HCT116 (cell line): ENCODE results near the gene CUX1. TPM values are rescaled to one million over a fixed set of nuclear protein-coding genes. Genes with fewer than 3 reads are reported as not detected.
"Not testable (repeated sequence)": the region's sequence is repeated elsewhere in the genome, so short reads cannot be mapped to it uniquely, and the experiment has no call there.

ENCODE experiments used
- ATAC-seq: fragments of 200-7000 bp; cut with Tn5 transposase; 2 replicates; pipeline ENCODE4 v1.9.1; 2020; ENCODE audit warnings: mild to moderate bottlenecking, moderate library complexity
- BruUV-seq: library from RNA; stranded (reverse); fragments of 400-500 nt; replicated peaks from 2 replicates; lab custom pipeline; 2021; lab: Mats Ljungman, UMichigan
- CTCF ChIA-PET: fragments of 300-600 bp; sonication (Branson Sonifier 250); formaldehyde crosslinking; loops from one replicate; lab custom pipeline; 2021; ENCODE audit warnings: antibody characterized with exemption; lab: Charles Lee
- POLR2A ChIA-PET: fragments of 300-600, 350-600 bp; sonication (Branson Sonifier 250); formaldehyde crosslinking; loops from one replicate; lab custom pipeline; 2021; ENCODE audit warnings: antibody characterized with exemption; lab: Charles Lee
- RAD21 ChIA-PET, 2 experiments: fragments of 300-600 bp; sonication (Branson Sonifier 250); formaldehyde crosslinking; loops; one replicate each; lab custom pipeline; 2023; ENCODE audit warnings: low total read pairs in 2 of 2; ENCODE audit not compliant: uncharacterized antibody in 2 of 2, unreplicated experiment in 2 of 2, low non-redundant PET in 1 of 2; lab: Charles Lee
- DNase-seq: peaks from one replicate; pipeline ENCODE4 v3.0.0-alpha.2; 2010; ENCODE audit warnings: low read depth, low spot score
- H2AFZ ChIP-seq: fragments of 200-600 bp; shearing (Covaris generic), sonication (generic); 2 replicates; pipeline ENCODE4 v1.6.1; 2017; ENCODE audit warnings: low read depth, mixed run types, mixed read lengths, antibody characterized with exemption, low read length; ENCODE audit not compliant: poor library complexity, severe bottlenecking
- H3K27ac ChIP-seq: 2 replicates; pipeline ENCODE4 v1.5.1; 2012; ENCODE audit warnings: low read depth, low read length
- H3K27me3 ChIP-seq: fragments of 200-600 bp; sonication (generic); 2 replicates; pipeline ENCODE4 v1.6.1; 2016; ENCODE audit warnings: mixed run types, low read length, mixed read lengths; ENCODE audit not compliant: insufficient read depth
- H3K36me3 ChIP-seq, 2 experiments: fragments of 200-500 bp in 1 of 2; fragments of 200-600 bp in 1 of 2; sonication (Bioruptor generic) in 1 of 2; sonication (generic) in 1 of 2; 2 replicates each; pipeline versions ENCODE4 v1.5.1 to v1.6.1; 2014 to 2016; ENCODE audit warnings: low read length in 2 of 2, inconsistent platforms in 1 of 2, mixed read lengths in 1 of 2, mixed run types in 1 of 2; ENCODE audit not compliant: insufficient read depth in 2 of 2, control insufficient read depth in 1 of 2
- H3K4me1 ChIP-seq, 2 experiments: fragments of 200-600 bp in 1 of 2; sonication (generic) in 1 of 2; 2 replicates each; pipeline versions ENCODE4 v1.5.1 to v1.6.1; 2012 to 2017; ENCODE audit warnings: low read length in 2 of 2, inconsistent platforms in 1 of 2, mild to moderate bottlenecking in 1 of 2, mixed read lengths in 1 of 2, mixed run types in 1 of 2, moderate library complexity in 1 of 2; ENCODE audit not compliant: insufficient read depth in 2 of 2, control insufficient read depth in 1 of 2
- H3K4me2 ChIP-seq: fragments of 200-600 bp; sonication (generic); 2 replicates; pipeline ENCODE4 v1.6.1; 2017; ENCODE audit warnings: mixed run types, low read length, mixed read lengths
- H3K4me3 ChIP-seq, 2 experiments: fragments of 200-600 bp in 1 of 2; sonication (generic) in 1 of 2; replicated peaks in 1 of 2; 2 replicates each; pipeline ENCODE4 v1.5.1; 2011 to 2016; ENCODE audit warnings: low read length in 2 of 2, control low read depth in 1 of 2, low read depth in 1 of 2, mild to moderate bottlenecking in 1 of 2, mixed read lengths in 1 of 2, mixed run types in 1 of 2
- H3K79me2 ChIP-seq: fragments of 200-600 bp; sonication (generic); 2 replicates; pipeline ENCODE4 v1.6.1; 2017; ENCODE audit warnings: mild to moderate bottlenecking, mixed run types, low read length, moderate library complexity, mixed read lengths; ENCODE audit not compliant: insufficient read depth
- H3K9ac ChIP-seq: fragments of 200-600 bp; sonication (generic); 2 replicates; pipeline ENCODE4 v1.6.1; 2016; ENCODE audit warnings: low read length, mixed read lengths
- H3K9me2 ChIP-seq: fragments of 200-600 bp; sonication (generic), shearing (Covaris generic); 2 replicates; pipeline ENCODE4 v1.6.1; 2017; ENCODE audit warnings: mixed run types, mild to moderate bottlenecking, moderate library complexity; ENCODE audit not compliant: insufficient read depth
- H3K9me3 ChIP-seq, 2 experiments: fragments of 200-500 bp in 1 of 2; fragments of 200-600 bp in 1 of 2; sonication (Bioruptor generic) in 1 of 2; sonication (generic) in 1 of 2; 2 replicates each; pipeline ENCODE4 v1.6.1; 2014 to 2017; ENCODE audit warnings: low read length in 2 of 2, mixed read lengths in 2 of 2, inconsistent platforms in 1 of 2, low read depth in 1 of 2, mild to moderate bottlenecking in 1 of 2, mixed run types in 1 of 2, moderate library complexity in 1 of 2; ENCODE audit not compliant: control insufficient read depth in 1 of 2, insufficient read depth in 1 of 2
- H4K20me1 ChIP-seq: fragments of 200-600 bp; sonication (generic), shearing (Covaris generic); 2 replicates; pipeline ENCODE4 v1.6.1; 2017; ENCODE audit warnings: mixed run types, mild to moderate bottlenecking, moderate library complexity; ENCODE audit not compliant: insufficient read depth
- CBX3 ChIP-seq: IDR thresholded peaks from 2 replicates; pipeline ENCODE4 v1.6.1; 2012; ENCODE audit warnings: low read depth
- CTCF ChIP-seq, 3 experiments: fragments of 200-600 bp in 1 of 3; sonication (generic) in 1 of 3; IDR thresholded peaks in 2 of 3; conservative IDR thresholded peaks in 1 of 3; 2 replicates each; pipeline ENCODE4 v1.5.1; 2012 to 2017; ENCODE audit warnings: low read depth in 2 of 3, low read length in 2 of 3, antibody characterized with exemption in 1 of 3, borderline replicate concordance in 1 of 3, control low read depth in 1 of 3, mild to moderate bottlenecking in 1 of 3, mixed read lengths in 1 of 3, mixed run types in 1 of 3, moderate library complexity in 1 of 3; ENCODE audit not compliant: insufficient read depth in 1 of 3
- ELF1 ChIP-seq: IDR thresholded peaks from 2 replicates; pipeline ENCODE4 v1.6.1; 2012; ENCODE audit warnings: low read depth, borderline replicate concordance
- EZH2 ChIP-seq: fragments of 200-600 bp; sonication (generic); IDR thresholded peaks from 2 replicates; pipeline ENCODE4 v1.6.1; 2017; ENCODE audit warnings: antibody characterized with exemption, mixed run types
- EZH2phosphoT487 ChIP-seq: fragments of 200-600 bp; IDR thresholded peaks from 2 replicates; pipeline ENCODE4 v1.6.1; 2018; ENCODE audit warnings: antibody characterized with exemption, borderline replicate concordance
- FOSL1 ChIP-seq: IDR thresholded peaks from 2 replicates; pipeline ENCODE4 v1.6.1; 2012; ENCODE audit warnings: low read depth
- RAD21 ChIP-seq: IDR thresholded peaks from 2 replicates; pipeline ENCODE4 v1.6.1; 2012; ENCODE audit warnings: low read depth, mild to moderate bottlenecking
- ZNF274 ChIP-seq: fragments of 200-500 bp; sonication (Bioruptor generic); IDR thresholded peaks from 2 replicates; pipeline ENCODE4 v1.6.1; 2014; ENCODE audit warnings: mild to moderate bottlenecking, low read depth, low read length, inconsistent platforms
- intact Hi-C: fragments of 100-400 bp; cut with micrococcal nuclease; formaldehyde crosslinking; loops from 2 replicates; pipeline ENCODE4 v1.10.0; 2022
- total RNA-seq: library from RNA; stranded (reverse); gene quantifications from one replicate; pipeline ENCODE4 v1.2.1, GENCODE V29; 2021; ENCODE audit not compliant: unreplicated experiment
- TF ChIP-seq, protein P1 (sequence below): IDR thresholded peaks from 2 replicates; pipeline ENCODE4 v1.6.1; 2012
- TF ChIP-seq, protein P2 (sequence below): IDR thresholded peaks from 2 replicates; pipeline ENCODE4 v1.6.1; 2012

Gene CUX1
- total RNA-seq, 1 experiment from 2014 or later, result 68.9 TPM

- intact Hi-C loops, result no loop called here
- TF ChIP-seq ZNF274 (no peak), FOSL1 (no peak), EZH2phosphoT487 (no peak), CTCF (IDR thresholded peaks at IDR 0.05 in 2 of 3, conservative IDR thresholded peaks at IDR 0.05 in 1 of 3; ENCODE audit: borderline replicate concordance in 1 of 3, insufficient read depth in 1 of 3, low read depth in 2 of 3, low read length in 2 of 3) (no peak), CBX3 (no peak), ELF1 (no peak), RAD21 (no peak), EZH2 (no peak)
- TF ChIP-seq, protein P1, sequence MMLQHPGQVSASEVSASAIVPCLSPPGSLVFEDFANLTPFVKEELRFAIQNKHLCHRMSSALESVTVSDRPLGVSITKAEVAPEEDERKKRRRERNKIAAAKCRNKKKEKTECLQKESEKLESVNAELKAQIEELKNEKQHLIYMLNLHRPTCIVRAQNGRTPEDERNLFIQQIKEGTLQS, result no peak
- TF ChIP-seq, protein P2, sequence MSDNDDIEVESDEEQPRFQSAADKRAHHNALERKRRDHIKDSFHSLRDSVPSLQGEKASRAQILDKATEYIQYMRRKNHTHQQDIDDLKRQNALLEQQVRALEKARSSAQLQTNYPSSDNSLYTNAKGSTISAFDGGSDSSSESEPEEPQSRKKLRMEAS, result no peak
- Histone ChIP-seq H3K4me1 (peaks cover 4 to 5% of the 10 kb centered on the region in 2 experiments), H3K27ac (no peak overlapping the region), H4K20me1 (no peaks in the 10 kb centered on the region), H3K9ac (no peak overlapping the region), H3K36me3 (no peaks in the 10 kb centered on the region), H3K4me3 (no peak overlapping the region), H2AFZ (no peak overlapping the region), H3K9me2 (no peaks in the 10 kb centered on the region), H3K79me2 (no peaks in the 10 kb centered on the region), H3K27me3 (no peaks in the 10 kb centered on the region), H3K4me2 (no peak overlapping the region), H3K9me3 (no peaks in the 10 kb centered on the region)
- DNase-seq, result no peak
- ChIA-PET RAD21 (no interaction called here), CTCF (no interaction called here), POLR2A (no interaction called here)
- ATAC-seq, result no peak
- BruUV-seq, result no TSS peak
Observed at GRCh38 chr7:102323914-102324195, 506.4 kb downstream of the CUX1 start.

DNA sequence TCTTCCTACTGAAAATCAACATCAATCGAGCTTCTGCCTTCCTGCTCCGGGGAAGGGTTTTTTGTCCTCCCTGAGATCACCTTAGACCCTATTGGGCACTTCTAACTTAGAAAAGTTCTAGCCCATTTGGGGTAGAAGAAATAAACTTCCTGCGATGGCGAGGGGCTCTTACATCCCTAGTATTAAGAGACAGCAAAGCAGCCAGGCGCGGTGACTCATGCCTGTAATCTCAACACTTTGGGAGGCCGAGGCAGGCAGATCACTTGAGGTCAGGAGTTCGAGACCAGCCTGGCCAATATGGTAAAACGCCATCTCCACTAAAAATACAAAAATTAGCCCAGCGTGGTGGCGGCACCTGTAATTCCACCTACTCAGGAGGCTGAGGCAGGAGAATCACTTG is 507.7 kb downstream of the CUX1 start:
- ATAC-seq, H3K27ac ChIP-seq, H3K9me2 ChIP-seq, CTCF ChIA-PET, H3K36me3 ChIP-seq, intact Hi-C loops, H4K20me1 ChIP-seq, H3K9ac ChIP-seq, POLR2A ChIA-PET, H2AFZ ChIP-seq, H3K79me2 ChIP-seq, H3K4me2 ChIP-seq, DNase-seq, RAD21 ChIA-PET, H3K27me3 ChIP-seq, BruUV-seq, H3K9me3 ChIP-seq, H3K4me3 ChIP-seq, H3K4me1 ChIP-seq: not testable (repeated sequence)
